C4-2B (cell line): ENCODE data around the gene SAXO2.

ENCODE experiments used
- CTCF ChIP-seq: fragments of 450-650 bp; conservative IDR thresholded peaks from 2 replicates; pipeline ENCODE4 v1.5.1; 2017; ENCODE audit warnings: mild to moderate bottlenecking
- ZFX ChIP-seq: fragments of 450-650 bp; IDR thresholded peaks from 2 replicates; pipeline ENCODE4 v1.6.1; 2017

DNA sequence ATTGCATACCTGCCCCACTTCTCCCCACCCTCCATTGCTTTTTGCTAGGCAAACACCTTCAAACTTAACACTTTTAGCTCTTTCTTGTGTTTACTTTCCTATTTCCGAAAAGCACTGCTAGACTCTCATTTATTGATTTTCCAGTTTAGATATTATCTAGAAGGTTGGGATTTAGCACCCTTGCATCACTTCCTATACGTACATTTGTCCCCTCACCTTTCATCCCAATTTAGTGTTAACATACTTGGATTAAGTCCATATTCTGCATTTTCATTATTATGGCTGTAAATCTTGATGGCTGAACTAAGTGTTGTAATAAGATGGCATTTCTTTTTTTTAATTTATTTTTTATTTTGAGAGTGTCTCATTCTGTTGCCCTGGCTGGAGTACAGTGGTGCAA is 47.2 kb downstream of the SAXO2 start:
- TF ChIP-seq CTCF (no peak), ZFX (no peak)
